Sigmoid colon (tissue), 7 donors: ENCODE results near the gene PZP. TPM values are rescaled to one million over a fixed set of nuclear protein-coding genes. Genes with fewer than 3 reads are reported as not detected.
A peak's percentile ranks its signal among the peaks of the same experiment; 100 is the strongest.

Experiments
- DNase-seq: peaks from one replicate; pipeline ENCODE4 v3.0.0-alpha.2; 2019
- H3K27ac ChIP-seq, 4 donors: fragments of 200-600 bp; sonication (generic); one replicate each; pipeline ENCODE4 v1.5.1; 2016 to 2019; ENCODE audit warnings: mild to moderate bottlenecking in 1 of 4
- H3K27me3 ChIP-seq, 3 donors: fragments of 200-600 bp; sonication (generic); one replicate each; pipeline ENCODE4 v1.5.1; 2019; ENCODE audit warnings: mild to moderate bottlenecking in 1 of 3
- H3K36me3 ChIP-seq, 4 donors: fragments of 200-600 bp; sonication (generic); one replicate each; pipeline ENCODE4 v1.5.1; 2016 to 2019
- H3K4me1 ChIP-seq, 4 donors: fragments of 200-600 bp; sonication (generic); one replicate each; pipeline ENCODE4 v1.5.1; 2017 to 2019
- H3K4me3 ChIP-seq, 4 donors: fragments of 200-600 bp; sonication (generic); one replicate each; pipeline ENCODE4 v1.5.1; 2017 to 2019; ENCODE audit warnings: mild to moderate bottlenecking in 2 of 4, moderate library complexity in 1 of 4
- H3K9me3 ChIP-seq, 4 donors: fragments of 200-600 bp in 3 of 4; sonication (generic) in 3 of 4; one replicate each; pipeline versions ENCODE4 v1.5.1 to v1.6.1; 2013 to 2019
- CTCF ChIP-seq, 4 experiments: fragments of 450-650 bp in 3 of 4; fragments of 200-600 bp in 1 of 4; IDR thresholded peaks; one replicate each; pipeline ENCODE4 v1.5.1; 2016 to 2019; ENCODE audit warnings: antibody characterized with exemption in 4 of 4, mild to moderate bottlenecking in 3 of 4, moderate library complexity in 2 of 4
- EP300 ChIP-seq, 4 donors: sonication (generic); formaldehyde crosslinking; IDR thresholded peaks; one replicate each; pipeline ENCODE4 v1.6.1; 2017; ENCODE audit warnings: antibody characterized with exemption in 4 of 4
- POLR2A ChIP-seq, 2 donors: fragments of 450-650 bp; IDR thresholded peaks; one replicate each; pipeline ENCODE4 v1.6.1; 2016; ENCODE audit warnings: antibody characterized with exemption in 2 of 2, mild to moderate bottlenecking in 2 of 2, moderate library complexity in 2 of 2
- POLR2AphosphoS5 ChIP-seq, 4 donors: sonication (generic); formaldehyde crosslinking; IDR thresholded peaks; one replicate each; pipeline ENCODE4 v1.6.1; 2017; ENCODE audit warnings: antibody characterized with exemption in 4 of 4
- WGBS, 2 donors: extraction: QIAGEN DNeasy Blood & Tissue Kit; methylation state at CpG; one replicate each; pipeline ENCODE4 v1.1.7; 2013; 5-methylcytosine and 5-hydroxymethylcytosine counted together
- intact Hi-C: fragments of 100-400 bp; cut with DNase I; formaldehyde crosslinking; loops from one replicate; pipeline ENCODE4 v1.15.1; 2023
- polyA plus RNA-seq, 3 donors: library from polyadenylated mRNA; stranded (reverse); fragments of 200-250 nt; gene quantifications; one replicate each; pipeline ENCODE4 v1.2.3, GENCODE V29; 2013
- total RNA-seq, 4 donors: library from RNA; depleted of rRNA; stranded (reverse); fragments of >200 nt; gene quantifications; one replicate each; pipeline ENCODE4 v1.1.0, GENCODE V29; 2016
- donor health status: healthy with polysubstance abuse.
- donor health status: Bipolar disorder and iron deficiency.
- donor health status: healthy.

The PZP gene
- total and polyA plus RNA-seq, 7 donors = 0.07 to 0.28 TPM; not detected in 5

DNA sequence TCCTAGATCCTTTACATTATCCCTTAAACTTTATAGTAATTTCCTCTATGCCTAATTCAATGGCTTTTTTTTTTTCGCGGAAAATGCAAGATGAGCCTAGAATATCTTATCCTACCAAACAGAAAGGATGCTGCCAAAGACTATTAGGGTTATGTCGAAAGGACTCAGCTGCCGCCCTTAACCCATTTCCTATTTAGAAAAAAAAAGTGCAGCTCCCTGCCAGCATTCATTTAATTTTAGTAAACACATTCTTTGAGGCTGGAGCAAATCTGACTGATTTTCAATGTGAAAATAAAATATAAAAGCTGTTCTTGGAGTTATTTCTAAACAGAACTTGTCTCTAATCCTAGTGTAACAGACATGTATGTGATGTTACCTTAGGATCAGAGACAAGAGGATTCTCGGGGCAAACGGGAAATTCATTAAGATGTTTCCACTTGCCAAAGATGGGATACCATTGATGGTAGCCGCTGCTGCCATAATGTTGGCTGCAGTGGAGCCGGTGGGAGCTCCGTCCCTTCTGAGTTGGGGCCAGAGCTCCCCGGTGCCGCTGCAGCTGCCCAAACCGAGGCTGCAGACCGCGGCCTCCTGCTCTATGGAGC is 84.3 kb downstream of the PZP start:
- peak overlapping the region in 3 of 4 donors; percentile 4 to 17 (median 16) for H3K4me3 ChIP-seq
- WGBS, 2 donors = 77 to 80% methylated on average over 14 of the region's 14 CpGs
- H3K27me3 ChIP-seq = no peaks in the 10 kb centered on the region
- H3K36me3 ChIP-seq = no peaks in the 10 kb centered on the region
- TF ChIP-seq POLR2AphosphoS5 (IDR thresholded peaks at IDR 0.05) = no peak
- TF ChIP-seq EP300 (IDR thresholded peaks at IDR 0.05) = no peak
- TF ChIP-seq POLR2A (IDR thresholded peaks at IDR 0.05) = no peak
- TF ChIP-seq CTCF (IDR thresholded peaks at IDR 0.05) = no peak
- H3K4me1 ChIP-seq = peaks cover 0 to 14% (median 9%) of the 10 kb centered on the region in 4 donors
- H3K9me3 ChIP-seq = no peaks in the 10 kb centered on the region
- intact Hi-C loops = loop anchor here (5.0 kb wide), 1 partner anchor 153 kb away; no protein-coding TSS in a partner anchor
- H3K27ac ChIP-seq = peak overlapping the region; percentile 12 to 67 (median 40)
- DNase-seq = no peak

GRCh38 chr12:9122091-9122609 is 86.0 kb downstream of the PZP start:
- H3K4me3 ChIP-seq = no peak overlapping the region
- DNase-seq = no peak
- no peaks in the 10 kb centered on the region for H3K9me3 ChIP-seq
- H3K27ac ChIP-seq = peak overlapping the region in 1 of 4 donors; percentile 52
- TF ChIP-seq CTCF (IDR thresholded peaks at IDR 0.05) = no peak
- no peak for TF ChIP-seq POLR2A (IDR thresholded peaks at IDR 0.05)
- no peak for TF ChIP-seq EP300 (IDR thresholded peaks at IDR 0.05)
- no peak for TF ChIP-seq POLR2AphosphoS5 (IDR thresholded peaks at IDR 0.05)
- H3K36me3 ChIP-seq = no peaks in the 10 kb centered on the region
- 20 to 61% methylated on average over 3 of the region's 3 CpGs for WGBS, 2 donors
- peaks cover 0 to 29% (median 23%) of the 10 kb centered on the region in 4 donors for H3K4me1 ChIP-seq
- H3K27me3 ChIP-seq = no peaks in the 10 kb centered on the region
- intact Hi-C loops = loop anchor here (5.0 kb wide), 1 partner anchor 155 kb away; no protein-coding TSS in a partner anchor

DNA sequence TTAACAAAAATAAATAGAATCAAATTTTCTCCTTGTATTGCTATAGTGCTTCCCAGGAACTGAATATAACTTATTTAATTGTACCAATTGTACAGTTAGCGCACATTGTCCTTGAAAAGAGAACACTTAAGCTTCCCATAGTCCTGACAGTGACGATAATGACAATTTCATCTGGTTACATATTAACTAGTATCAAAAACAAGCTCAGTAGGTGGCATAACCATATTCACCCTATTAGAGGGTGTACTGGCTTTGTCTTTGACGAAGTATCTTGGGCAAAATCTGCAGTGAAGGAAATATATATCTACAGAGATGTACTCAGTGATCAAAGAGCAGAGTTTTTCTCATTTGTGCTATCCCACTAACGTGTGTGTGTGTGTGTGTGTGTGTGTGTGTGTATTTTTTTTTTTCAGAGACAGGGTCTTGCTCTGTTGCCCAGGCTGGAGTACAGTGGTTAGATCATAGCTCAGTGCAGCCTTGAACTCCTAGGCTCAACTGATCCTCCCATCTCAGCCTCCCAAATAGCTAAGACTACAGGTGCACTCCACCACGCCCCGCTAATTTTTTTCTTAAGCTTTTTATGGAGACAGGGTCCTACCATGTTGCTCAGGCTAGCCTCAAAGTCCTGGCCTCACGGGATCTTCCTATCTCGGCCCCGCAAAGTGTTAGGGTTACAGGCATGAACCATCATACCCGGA is 87.6 kb downstream of the PZP start:
- Histone ChIP-seq H3K27ac (peak overlapping the region in 1 of 4 donors; percentile 82), H3K4me1 (peaks cover 0 to 36% (median 28%) of the 10 kb centered on the region in 4 donors), H3K9me3 (no peaks in the 10 kb centered on the region), H3K27me3 (no peaks in the 10 kb centered on the region), H3K36me3 (no peaks in the 10 kb centered on the region), H3K4me3 (no peak overlapping the region)
- intact Hi-C loops = loop anchor here (5.0 kb wide), 1 partner anchor 157 kb away; no protein-coding TSS in a partner anchor
- 71 to 83% methylated on average over 10 of the region's 10 CpGs for WGBS, 2 donors
- TF ChIP-seq POLR2A (IDR thresholded peaks at IDR 0.05) = no peak
- TF ChIP-seq CTCF (IDR thresholded peaks at IDR 0.05) = no peak
- no peak for TF ChIP-seq EP300 (IDR thresholded peaks at IDR 0.05)
- no peak for DNase-seq

GRCh38 chr12:9118158-9118557 is 90.0 kb downstream of the PZP start:
- no peaks in the 10 kb centered on the region for H3K27me3 ChIP-seq
- peak overlapping the region; percentile 79 to 83 (median 82) for H3K27ac ChIP-seq
- 57 to 76% methylated on average over 3 of the region's 3 CpGs for WGBS, 2 donors
- no peaks in the 10 kb centered on the region for H3K36me3 ChIP-seq
- peaks cover 0 to 50% (median 33%) of the 10 kb centered on the region in 4 donors for H3K4me1 ChIP-seq
- no peaks in the 10 kb centered on the region for H3K9me3 ChIP-seq
- no peak for DNase-seq
- TF ChIP-seq CTCF (IDR thresholded peaks at IDR 0.05) (no peak), POLR2AphosphoS5 (IDR thresholded peaks at IDR 0.05) (peak in 2 of 4 donors; percentile 21 to 43), EP300 (IDR thresholded peaks at IDR 0.05) (no peak)
- intact Hi-C loops = no loop called here
- H3K4me3 ChIP-seq = no peak overlapping the region
